HG03280 (cell line): ENCODE data around the gene AVPI1.
"Not testable (repeated sequence)": the region's sequence is repeated elsewhere in the genome, so short reads cannot be mapped to it uniquely, and the experiment has no call there.

Experiments used
- ATAC-seq: cut with Tn5 transposase; IDR thresholded peaks from one replicate; pipeline ENCODE4 v1.9.1; 2021; ENCODE audit warnings: mild to moderate bottlenecking, moderate library complexity; ENCODE audit not compliant: unreplicated experiment

Gene AVPI1

GRCh38 chr10:97684368-97684713 is 2.7 kb downstream of the AVPI1 start:
- not testable (repeated sequence) for ATAC-seq

- ATAC-seq, result no peak
Observed at GRCh38 chr10:97683556-97684367, 3.3 kb downstream of the AVPI1 start.

GRCh38 chr10:97682042-97682441 is 5.0 kb downstream of the AVPI1 start:
- no peak for ATAC-seq

- no peak for ATAC-seq
Observed at GRCh38 chr10:97679594-97679993, 7.4 kb downstream of the AVPI1 start.

- peak; percentile 68 for ATAC-seq
Observed at GRCh38 chr10:97676770-97677581, 10.1 kb downstream of the AVPI1 start.

GRCh38 chr10:97675222-97675621 is 11.8 kb downstream of the AVPI1 start:
- no peak for ATAC-seq

GRCh38 chr10:97673736-97674525 is 13.1 kb downstream of the AVPI1 start:
- no peak for ATAC-seq

GRCh38 chr10:97669571-97669970 is 17.5 kb downstream of the AVPI1 start:
- no peak for ATAC-seq

GRCh38 chr10:97667463-97667862 is 19.6 kb downstream of the AVPI1 start:
- ATAC-seq, result no peak

- no peak for ATAC-seq
Observed at GRCh38 chr10:97666992-97667391, 20.0 kb downstream of the AVPI1 start.

- ATAC-seq, result no peak
Observed at GRCh38 chr10:97664282-97664850, 22.7 kb downstream of the AVPI1 start.

GRCh38 chr10:97659589-97659988 is 27.5 kb downstream of the AVPI1 start:
- no peak for ATAC-seq

GRCh38 chr10:97656777-97657176 is 30.3 kb downstream of the AVPI1 start:
- no peak for ATAC-seq

- ATAC-seq, result no peak
Observed at GRCh38 chr10:97651773-97652172, 35.3 kb downstream of the AVPI1 start.

GRCh38 chr10:97650726-97651125 is 36.3 kb downstream of the AVPI1 start:
- no peak for ATAC-seq

GRCh38 chr10:97649405-97649750 is 37.7 kb downstream of the AVPI1 start:
- ATAC-seq, result not testable (repeated sequence)

GRCh38 chr10:97648562-97649404 is 38.3 kb downstream of the AVPI1 start:
- ATAC-seq, result peak; percentile 97

- ATAC-seq, result no peak
Observed at GRCh38 chr10:97647556-97647955, 39.5 kb downstream of the AVPI1 start.

GRCh38 chr10:97644936-97645335 is 42.1 kb downstream of the AVPI1 start:
- ATAC-seq, result no peak

- no peak for ATAC-seq
Observed at GRCh38 chr10:97643441-97643985, 43.5 kb downstream of the AVPI1 start.
